RWPE2 (cell line): ENCODE measurements around the gene FCHO1.

ENCODE experiments used
- ATAC-seq: fragments of 200-7000 bp; cut with Tn5 transposase; 3 replicates; pipeline ENCODE4 v1.9.1; 2021; ENCODE audit warnings: low read depth
- DNase-seq: peaks from one replicate; pipeline ENCODE4 v3.0.0-alpha.2; 2020; ENCODE audit warnings: low spot score
- H3K27ac ChIP-seq: fragments of 450-650 bp; 2 replicates; pipeline ENCODE4 v1.5.1; 2017; ENCODE audit warnings: mild to moderate bottlenecking; ENCODE audit not compliant: poor library complexity, severe bottlenecking
- H3K27me3 ChIP-seq: fragments of 250-450 bp; sonication (Bioruptor Pico); 2 replicates; pipeline ENCODE4 v1.5.1; 2021; ENCODE audit warnings: mild to moderate bottlenecking, moderate library complexity; ENCODE audit not compliant: insufficient read depth, poor library complexity, severe bottlenecking
- H3K36me3 ChIP-seq: fragments of 250-450 bp; sonication (Bioruptor Pico); 2 replicates; pipeline ENCODE4 v1.5.1; 2020; ENCODE audit warnings: low read depth, mild to moderate bottlenecking, moderate library complexity
- H3K4me1 ChIP-seq: fragments of 250-450 bp; sonication (Bioruptor Pico); 2 replicates; pipeline ENCODE4 v1.5.1; 2021; ENCODE audit warnings: mild to moderate bottlenecking, moderate library complexity; ENCODE audit not compliant: insufficient read depth, poor library complexity, severe bottlenecking
- H3K4me3 ChIP-seq: fragments of 250-450 bp; sonication (Bioruptor Pico); 2 replicates; pipeline ENCODE4 v1.5.1; 2021; ENCODE audit warnings: mild to moderate bottlenecking, moderate library complexity; ENCODE audit not compliant: severe bottlenecking
- H3K9me3 ChIP-seq: fragments of 250-450 bp; sonication (Bioruptor Pico); 2 replicates; pipeline ENCODE4 v1.5.1; 2021; ENCODE audit warnings: mild to moderate bottlenecking, moderate library complexity; ENCODE audit not compliant: severe bottlenecking
- TF ChIP-seq, protein P1 (sequence below): fragments of 450-650 bp; IDR thresholded peaks from one replicate; pipeline ENCODE4 v1.5.1; 2017; ENCODE audit warnings: mild to moderate bottlenecking, moderate library complexity; ENCODE audit not compliant: poor library complexity, severe bottlenecking

The FCHO1 gene

GRCh38 chr19:17832443-17833208 is 81.3 kb downstream of the FCHO1 start:
- no peak overlapping the region for H3K4me3 ChIP-seq
- no peak for DNase-seq
- no peak for ATAC-seq
- TF ChIP-seq, protein P1, sequence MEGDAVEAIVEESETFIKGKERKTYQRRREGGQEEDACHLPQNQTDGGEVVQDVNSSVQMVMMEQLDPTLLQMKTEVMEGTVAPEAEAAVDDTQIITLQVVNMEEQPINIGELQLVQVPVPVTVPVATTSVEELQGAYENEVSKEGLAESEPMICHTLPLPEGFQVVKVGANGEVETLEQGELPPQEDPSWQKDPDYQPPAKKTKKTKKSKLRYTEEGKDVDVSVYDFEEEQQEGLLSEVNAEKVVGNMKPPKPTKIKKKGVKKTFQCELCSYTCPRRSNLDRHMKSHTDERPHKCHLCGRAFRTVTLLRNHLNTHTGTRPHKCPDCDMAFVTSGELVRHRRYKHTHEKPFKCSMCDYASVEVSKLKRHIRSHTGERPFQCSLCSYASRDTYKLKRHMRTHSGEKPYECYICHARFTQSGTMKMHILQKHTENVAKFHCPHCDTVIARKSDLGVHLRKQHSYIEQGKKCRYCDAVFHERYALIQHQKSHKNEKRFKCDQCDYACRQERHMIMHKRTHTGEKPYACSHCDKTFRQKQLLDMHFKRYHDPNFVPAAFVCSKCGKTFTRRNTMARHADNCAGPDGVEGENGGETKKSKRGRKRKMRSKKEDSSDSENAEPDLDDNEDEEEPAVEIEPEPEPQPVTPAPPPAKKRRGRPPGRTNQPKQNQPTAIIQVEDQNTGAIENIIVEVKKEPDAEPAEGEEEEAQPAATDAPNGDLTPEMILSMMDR: no peak
- no peak overlapping the region for H3K27ac ChIP-seq
- no peaks in the 10 kb centered on the region for H3K36me3 ChIP-seq
- no peaks in the 10 kb centered on the region for H3K4me1 ChIP-seq
- no peaks in the 10 kb centered on the region for H3K27me3 ChIP-seq
- H3K9me3 ChIP-seq: no peaks in the 10 kb centered on the region

DNA sequence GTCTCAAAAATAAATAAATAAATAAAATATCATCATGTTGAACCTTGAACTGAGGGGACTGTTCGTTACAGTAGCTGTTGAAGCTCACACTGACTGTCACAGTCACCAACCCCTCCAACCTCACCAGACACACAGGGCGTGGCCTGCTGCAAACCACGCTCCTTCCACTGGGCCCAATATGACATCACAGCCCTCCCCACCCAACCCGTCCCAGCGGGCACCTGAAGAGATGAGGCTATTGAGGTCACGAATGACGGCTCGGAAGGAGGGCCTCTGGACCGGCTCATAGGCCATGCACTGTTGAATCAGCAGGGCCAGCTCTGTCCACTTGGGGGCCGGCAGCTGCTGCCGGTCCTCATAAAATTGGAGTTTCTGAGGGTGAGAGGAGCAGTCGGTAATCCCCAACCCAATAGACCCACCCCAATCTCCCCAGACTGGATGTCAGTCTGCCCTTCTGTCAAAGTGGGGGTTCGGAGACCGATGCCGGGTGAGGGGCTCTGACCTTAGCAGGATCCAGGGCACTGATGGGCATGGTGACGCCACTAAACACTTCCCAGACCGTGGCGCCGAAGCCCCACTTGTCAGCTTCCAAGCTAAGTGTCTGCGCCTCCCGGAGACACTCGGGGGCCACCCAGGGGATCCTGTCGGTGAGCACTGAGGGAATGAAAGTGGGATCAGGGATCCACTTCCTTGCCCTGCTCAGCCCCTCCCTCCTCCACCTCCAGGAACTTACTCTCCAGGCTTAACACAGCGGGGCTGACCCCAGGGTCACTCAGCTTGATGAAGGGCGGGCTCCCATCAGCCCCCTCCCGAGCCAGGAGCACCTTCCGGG is 83.3 kb downstream of the FCHO1 start:
- no peak overlapping the region for H3K27ac ChIP-seq
- H3K27me3 ChIP-seq: no peaks in the 10 kb centered on the region
- no peaks in the 10 kb centered on the region for H3K36me3 ChIP-seq
- H3K4me3 ChIP-seq: no peak overlapping the region
- no peaks in the 10 kb centered on the region for H3K4me1 ChIP-seq
- TF ChIP-seq, protein P1: no peak
- ATAC-seq (no peak), DNase-seq (no peak)
- H3K9me3 ChIP-seq: no peaks in the 10 kb centered on the region

DNA sequence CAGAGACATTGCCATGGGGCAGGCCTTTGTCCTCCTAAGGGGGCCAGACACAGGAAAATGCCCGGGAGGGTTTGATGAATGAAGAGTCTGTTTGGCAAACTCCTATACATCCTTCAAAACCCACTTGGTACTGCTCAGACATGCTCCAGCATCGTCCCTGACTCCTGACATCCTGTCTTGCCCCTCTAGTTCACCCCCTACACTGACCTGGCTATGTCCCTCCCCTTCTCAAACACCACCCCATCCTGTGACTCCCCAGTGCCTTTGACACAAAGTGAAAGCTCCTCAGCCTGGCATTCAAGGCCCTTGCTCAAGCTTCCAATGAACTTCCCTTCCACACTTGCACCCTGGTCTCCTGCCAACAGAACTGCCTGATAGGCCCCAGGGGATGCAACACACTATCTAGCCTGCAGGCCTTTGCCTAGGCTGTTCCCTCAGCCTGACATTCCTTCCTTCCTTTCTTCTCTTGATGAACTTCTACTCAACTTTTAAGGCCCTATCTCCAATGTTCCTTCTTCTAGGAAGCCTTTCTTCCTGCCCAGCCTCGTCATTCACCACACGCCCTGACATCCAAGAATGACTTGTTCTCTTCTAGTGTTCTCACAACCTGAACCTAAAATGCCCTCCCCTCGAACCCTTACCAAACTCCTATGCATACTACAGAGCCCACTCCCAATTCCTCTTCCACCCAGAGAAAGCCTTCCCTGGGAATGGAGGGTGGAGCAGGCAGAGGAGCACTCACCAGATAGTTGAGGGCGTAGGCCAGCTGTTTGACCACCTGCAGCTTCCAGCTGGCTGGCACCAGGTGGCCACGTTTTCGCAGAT is 84.1 kb downstream of the FCHO1 start:
- H3K4me1 ChIP-seq: no peaks in the 10 kb centered on the region
- H3K36me3 ChIP-seq: no peaks in the 10 kb centered on the region
- H3K4me3 ChIP-seq: no peak overlapping the region
- H3K9me3 ChIP-seq: no peaks in the 10 kb centered on the region
- TF ChIP-seq, protein P1: no peak
- no peaks in the 10 kb centered on the region for H3K27me3 ChIP-seq
- DNase-seq (no peak), ATAC-seq (no peak)
- H3K27ac ChIP-seq: no peak overlapping the region

- Histone ChIP-seq H3K27me3 (no peaks in the 10 kb centered on the region), H3K36me3 (no peaks in the 10 kb centered on the region), H3K9me3 (no peaks in the 10 kb centered on the region), H3K4me3 (no peak overlapping the region), H3K4me1 (no peaks in the 10 kb centered on the region), H3K27ac (no peak overlapping the region)
- ATAC-seq: no peak
- DNase-seq: no peak
- TF ChIP-seq, protein P1: no peak
These were observed 85.3 kb downstream of the FCHO1 start for GRCh38 chr19:17836530-17836929.
